ENCODE data around the gene TWNK. TPM values are rescaled to one million over a fixed set of nuclear protein-coding genes. Genes with fewer than 3 reads are reported as not detected.

The TWNK gene
- total and polyA plus RNA-seq, 2 donors (not counting 3 experiments of a cell fraction or from before 2014, with no cell fraction given), result 5.6 to 10.9 TPM

DNA sequence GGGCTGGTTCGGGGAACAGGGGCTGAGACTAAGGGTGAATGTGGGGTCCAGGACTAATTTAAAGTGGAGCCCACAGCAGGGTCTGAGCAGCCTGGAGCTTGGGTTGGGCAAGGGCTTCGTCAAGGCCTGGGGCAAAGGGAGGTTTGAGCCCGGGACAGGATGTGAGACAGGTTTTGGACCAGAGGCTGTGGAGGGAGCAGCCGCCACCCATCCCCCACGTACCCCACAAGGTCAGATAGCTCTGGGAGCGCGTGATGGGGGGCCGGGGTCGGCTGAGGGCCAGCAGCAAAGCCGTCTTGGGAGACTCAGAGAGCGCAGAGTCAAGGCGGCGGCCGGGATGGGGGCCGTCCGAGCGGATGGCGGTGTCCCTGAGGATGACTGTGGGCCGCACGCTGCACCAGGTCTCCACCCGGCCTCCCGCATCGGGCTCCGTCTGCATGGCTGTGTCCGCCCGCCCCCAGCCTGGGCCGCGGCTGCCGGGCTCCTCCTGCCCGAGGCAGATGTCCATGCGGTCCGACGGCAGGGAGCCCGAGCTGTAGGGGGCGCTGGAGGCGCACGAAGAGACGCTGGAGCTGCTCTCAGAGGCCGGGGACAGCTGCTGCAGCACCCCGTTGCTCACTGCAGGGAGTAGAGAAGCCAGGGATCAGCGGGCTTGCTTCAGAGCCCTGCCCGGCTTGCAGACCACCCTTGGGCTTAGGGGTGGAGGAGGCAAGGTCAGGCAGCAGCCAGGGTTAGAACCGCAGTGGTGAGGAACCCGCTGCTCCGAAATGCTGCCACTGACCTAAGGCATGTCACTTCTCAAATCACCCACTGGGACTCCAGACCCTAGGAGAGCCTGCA is 31.5 kb downstream of the TWNK start:
- peak overlapping the region; percentile 20 for H2AFZ ChIP-seq (ENCODE audit: low read depth, low read length)
- no peaks in the 10 kb centered on the region for H3K27me3 ChIP-seq (ENCODE audit: control insufficient read depth in 2 of 2, insufficient read depth in 2 of 2, low read length in 2 of 2)
- H3K9me3 ChIP-seq (replicated peaks; ENCODE audit: control insufficient read depth, insufficient read depth, low read length), result no peaks in the 10 kb centered on the region
- H3K79me2 ChIP-seq (ENCODE audit: control insufficient read depth, insufficient read depth, low read length), result no peaks in the 10 kb centered on the region
- ChIA-PET POLR2A (no interaction called here), CTCF (interaction anchor here (0.6 to 7.3 kb wide), 21 partner anchors 12 to 456 kb away, joined by 3 to 254 read pairs (median 5); partner anchors contain the start of genes KAZALD1, LZTS2, MRPL43 and PDZD7)
- no peak overlapping the region for H3K27ac ChIP-seq (ENCODE audit: insufficient read depth, low read depth, low read length)
- no peaks in the 10 kb centered on the region for H3K36me3 ChIP-seq (ENCODE audit: control insufficient read depth in 2 of 2, extremely low read depth in 1 of 2, insufficient read depth in 2 of 2, low read length in 2 of 2)
- no peaks in the 10 kb centered on the region for H3K9me1 ChIP-seq (replicated peaks; ENCODE audit: control insufficient read depth, extremely low read depth, insufficient read depth, low read length)
- no peak overlapping the region for H3K9ac ChIP-seq (replicated peaks; ENCODE audit: extremely low read depth, insufficient read depth, low read length)
- FAIRE-seq (peak; percentile 86), DNase-seq (ENCODE audit: low read depth, low spot score) (peak; percentile 82)
- no peaks in the 10 kb centered on the region for H4K20me1 ChIP-seq (replicated peaks; ENCODE audit: control insufficient read depth, extremely low read depth, insufficient read depth, low read length)
- H3K4me3 ChIP-seq (replicated peaks in 1 of 3; ENCODE audit: insufficient read depth in 1 of 3, low read depth in 1 of 3, low read length in 3 of 3), result no peak overlapping the region
- intact Hi-C loops (cut with micrococcal nuclease), result loop anchor here (1.0 to 10.0 kb wide), 3 partner anchors 14 to 104 kb away; partner anchors contain the start of gene SLF2
- no peak overlapping the region for H3K4me2 ChIP-seq (ENCODE audit: insufficient read depth, low read length)
- TF ChIP-seq POLR2A (IDR thresholded peaks at IDR 0.05; ENCODE audit: low read depth, low read length) (no peak), EZH2 (IDR thresholded peaks at IDR 0.05; ENCODE audit: borderline replicate concordance, low read depth, low read length, severe bottlenecking) (no peak), POLR2AphosphoS5 (IDR thresholded peaks at IDR 0.05; ENCODE audit: insufficient read depth, low read depth, low read length) (no peak), FOS (IDR thresholded peaks at IDR 0.05; ENCODE audit: borderline replicate concordance, insufficient read depth, low read length) (no peak)
- TF ChIP-seq, protein P1, sequence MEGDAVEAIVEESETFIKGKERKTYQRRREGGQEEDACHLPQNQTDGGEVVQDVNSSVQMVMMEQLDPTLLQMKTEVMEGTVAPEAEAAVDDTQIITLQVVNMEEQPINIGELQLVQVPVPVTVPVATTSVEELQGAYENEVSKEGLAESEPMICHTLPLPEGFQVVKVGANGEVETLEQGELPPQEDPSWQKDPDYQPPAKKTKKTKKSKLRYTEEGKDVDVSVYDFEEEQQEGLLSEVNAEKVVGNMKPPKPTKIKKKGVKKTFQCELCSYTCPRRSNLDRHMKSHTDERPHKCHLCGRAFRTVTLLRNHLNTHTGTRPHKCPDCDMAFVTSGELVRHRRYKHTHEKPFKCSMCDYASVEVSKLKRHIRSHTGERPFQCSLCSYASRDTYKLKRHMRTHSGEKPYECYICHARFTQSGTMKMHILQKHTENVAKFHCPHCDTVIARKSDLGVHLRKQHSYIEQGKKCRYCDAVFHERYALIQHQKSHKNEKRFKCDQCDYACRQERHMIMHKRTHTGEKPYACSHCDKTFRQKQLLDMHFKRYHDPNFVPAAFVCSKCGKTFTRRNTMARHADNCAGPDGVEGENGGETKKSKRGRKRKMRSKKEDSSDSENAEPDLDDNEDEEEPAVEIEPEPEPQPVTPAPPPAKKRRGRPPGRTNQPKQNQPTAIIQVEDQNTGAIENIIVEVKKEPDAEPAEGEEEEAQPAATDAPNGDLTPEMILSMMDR (IDR thresholded peaks at IDR 0.05; ENCODE audit: extremely low read depth in 1 of 2, insufficient read depth in 1 of 2, low read depth in 1 of 2, low read length in 2 of 2), result peak; percentile 90 to 93
- TF ChIP-seq, protein P2, sequence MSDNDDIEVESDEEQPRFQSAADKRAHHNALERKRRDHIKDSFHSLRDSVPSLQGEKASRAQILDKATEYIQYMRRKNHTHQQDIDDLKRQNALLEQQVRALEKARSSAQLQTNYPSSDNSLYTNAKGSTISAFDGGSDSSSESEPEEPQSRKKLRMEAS (IDR thresholded peaks at IDR 0.05; ENCODE audit: insufficient read depth, insufficient read length), result peak; percentile 25
- BruUV-seq (replicated peaks), result no TSS peak
- dilution Hi-C loops (cut with MboI; ENCODE audit: extremely low pct_ligation_motif_present, low sequenced_read_pairs), result no loop called here
- H3K4me1 ChIP-seq (ENCODE audit: control insufficient read depth, extremely low read depth, insufficient read depth, low read length), result no peaks in the 10 kb centered on the region
